Activated CD8-positive, alpha-beta memory T cell treated with anti-CD3 and anti-CD28 coated beads for 24 hours (primary cell): ENCODE data around the gene OR11L1.

Source experiments
- DNase-seq: peaks from one replicate; pipeline ENCODE4 v3.0.0-alpha.2; 2020

OR11L1 gene

DNA sequence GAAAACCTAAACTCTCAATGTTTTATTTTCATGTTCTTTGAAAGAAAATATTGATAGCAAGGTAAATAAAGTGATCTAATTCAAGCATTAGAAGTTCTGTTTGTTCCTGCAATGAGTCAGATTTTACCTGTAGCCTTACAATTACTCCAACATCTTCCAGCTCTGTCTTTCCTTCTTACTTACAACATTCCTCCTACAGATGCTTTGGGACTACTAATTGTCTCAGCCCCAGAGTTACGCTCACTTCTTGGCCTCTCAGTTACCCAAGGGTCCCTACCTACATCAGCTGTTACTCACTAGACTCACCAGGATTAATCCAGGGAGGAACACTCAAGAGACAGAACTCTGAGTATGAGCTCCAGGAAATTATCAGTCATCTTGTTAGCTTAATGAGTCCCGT, 44.2 kb downstream of the OR11L1 start:
- no peak for DNase-seq
